ENCODE measurements around the gene RBM42. TPM values are rescaled to one million over a fixed set of nuclear protein-coding genes. Genes with fewer than 3 reads are reported as not detected.
"Not testable (repeated sequence)": the region's sequence is repeated elsewhere in the genome, so short reads cannot be mapped to it uniquely, and the experiment has no call there.

RBM42 gene
- total RNA-seq, 1 experiment from 2014 or later = 110 TPM

- no peak for DNase-seq
- TF ChIP-seq EZH2 (IDR thresholded peaks at IDR 0.05; ENCODE audit: low read depth) (no peak), CTCF (conservative IDR thresholded peaks at IDR 0.05) (no peak)
- peaks cover 1% of the 10 kb centered on the region; the same call in 1 of the 2 replicates for H3K9me3 ChIP-seq (ENCODE audit: insufficient read depth, low read depth)
- ChIA-PET POLR2A (ENCODE audit: unreplicated experiment) (no interaction called here), CTCF (no interaction called here)
- no peaks in the 10 kb centered on the region for H3K9me2 ChIP-seq (ENCODE audit: insufficient read depth)
- no peak overlapping the region for H3K4me2 ChIP-seq
- H4K20me1 ChIP-seq (ENCODE audit: insufficient read depth) = no peaks in the 10 kb centered on the region
- H3K4me3 ChIP-seq = no peak overlapping the region
- H3K27ac ChIP-seq = no peak overlapping the region
- peaks cover 21% of the 10 kb centered on the region for H3F3A ChIP-seq (ENCODE audit: insufficient read depth, low read depth)
- intact Hi-C loops (cut with micrococcal nuclease; ENCODE audit: unreplicated experiment) = no loop called here
- BruUV-seq (replicated peaks) = no TSS peak
- H2AFZ ChIP-seq = no peak overlapping the region
- H3K27me3 ChIP-seq (ENCODE audit: insufficient read depth, low read depth) = no peaks in the 10 kb centered on the region
- H3K79me2 ChIP-seq (ENCODE audit: low read depth) = no peaks in the 10 kb centered on the region
- H3K4me1 ChIP-seq (replicated peaks; ENCODE audit: insufficient read depth) = peaks cover 25% of the 10 kb centered on the region
- H3K36me3 ChIP-seq (ENCODE audit: low read depth) = no peaks in the 10 kb centered on the region
These were observed 26.9 kb upstream of the RBM42 start for GRCh38 chr19:35601971-35602370.

- H3F3A ChIP-seq (ENCODE audit: insufficient read depth, low read depth); H3K79me2 ChIP-seq (ENCODE audit: low read depth); H3K4me3 ChIP-seq; H3K9me2 ChIP-seq (ENCODE audit: insufficient read depth); H4K20me1 ChIP-seq (ENCODE audit: insufficient read depth); H2AFZ ChIP-seq; intact Hi-C loops (cut with micrococcal nuclease; ENCODE audit: unreplicated experiment); H3K27me3 ChIP-seq (ENCODE audit: insufficient read depth, low read depth); CTCF ChIA-PET; DNase-seq; H3K36me3 ChIP-seq (ENCODE audit: low read depth): not testable (repeated sequence)
- TSS peak; percentile 86 for BruUV-seq (replicated peaks)
- peak overlapping the region; percentile 78 for H3K27ac ChIP-seq
- H3K4me1 ChIP-seq (replicated peaks; ENCODE audit: insufficient read depth) = peaks cover 12% of the 10 kb centered on the region
- H3K4me2 ChIP-seq = peak overlapping the region; percentile 54
- peaks cover 12% of the 10 kb centered on the region for H3K9me3 ChIP-seq (ENCODE audit: insufficient read depth, low read depth)
- POLR2A ChIA-PET (ENCODE audit: unreplicated experiment) = interaction anchor here (0.6 kb wide), 1 partner anchor 110 kb away, joined by 3 read pairs; no protein-coding TSS in a partner anchor
These were observed 24.4 kb upstream of the RBM42 start for GRCh38 chr19:35604436-35604835.

GRCh38 chr19:35607170-35607569 is 21.7 kb upstream of the RBM42 start:
- POLR2A ChIA-PET (ENCODE audit: unreplicated experiment) = interaction anchor here (0.5 kb wide), 1 partner anchor 261 kb away, joined by 3 read pairs; the partner anchor contains the start of gene APLP1
- H3K27ac ChIP-seq; H3K27me3 ChIP-seq (ENCODE audit: insufficient read depth, low read depth); H3K4me3 ChIP-seq; H4K20me1 ChIP-seq (ENCODE audit: insufficient read depth); H3K4me2 ChIP-seq; DNase-seq; H3K36me3 ChIP-seq (ENCODE audit: low read depth); H3F3A ChIP-seq (ENCODE audit: insufficient read depth, low read depth); H3K9me2 ChIP-seq (ENCODE audit: insufficient read depth); intact Hi-C loops (cut with micrococcal nuclease; ENCODE audit: unreplicated experiment); CTCF ChIA-PET; BruUV-seq (replicated peaks); H3K79me2 ChIP-seq (ENCODE audit: low read depth); H2AFZ ChIP-seq: not testable (repeated sequence)
- Histone ChIP-seq H3K4me1 (replicated peaks; ENCODE audit: insufficient read depth) (peaks cover 17% of the 10 kb centered on the region), H3K9me3 (ENCODE audit: insufficient read depth, low read depth) (peaks cover 12% of the 10 kb centered on the region)

GRCh38 chr19:35607661-35608060 is 21.2 kb upstream of the RBM42 start:
- Histone ChIP-seq H2AFZ (no peak overlapping the region), H3K9me3 (ENCODE audit: insufficient read depth, low read depth) (peaks cover 12% of the 10 kb centered on the region), H3K4me1 (replicated peaks; ENCODE audit: insufficient read depth) (peaks cover 17% of the 10 kb centered on the region), H4K20me1 (ENCODE audit: insufficient read depth) (no peaks in the 10 kb centered on the region), H3K4me3 (no peak overlapping the region), H3K4me2 (no peak overlapping the region), H3K27ac (no peak overlapping the region), H3K36me3 (ENCODE audit: low read depth) (no peaks in the 10 kb centered on the region), H3F3A (ENCODE audit: insufficient read depth, low read depth) (no peaks in the 10 kb centered on the region), H3K27me3 (ENCODE audit: insufficient read depth, low read depth) (no peaks in the 10 kb centered on the region), H3K79me2 (ENCODE audit: low read depth) (no peaks in the 10 kb centered on the region), H3K9me2 (ENCODE audit: insufficient read depth) (no peaks in the 10 kb centered on the region)
- no TSS peak for BruUV-seq (replicated peaks)
- intact Hi-C loops (cut with micrococcal nuclease; ENCODE audit: unreplicated experiment) = no loop called here
- ChIA-PET CTCF (no interaction called here), POLR2A (ENCODE audit: unreplicated experiment) (no interaction called here)
- no peak for DNase-seq
- TF ChIP-seq CTCF (conservative IDR thresholded peaks at IDR 0.05) (no peak), EZH2 (IDR thresholded peaks at IDR 0.05; ENCODE audit: low read depth) (no peak)
